Measurements from ENCODE around the gene NEAT1. TPM values are rescaled to one million over a fixed set of nuclear protein-coding genes. Genes with fewer than 3 reads are reported as not detected.

The NEAT1 gene
- total and polyA plus RNA-seq, 9 of the 15 experiments (the other 6 are each of a cell fraction or from before 2014, with no cell fraction given), result 20.1 to 389 (median 62.8) TPM

DNA sequence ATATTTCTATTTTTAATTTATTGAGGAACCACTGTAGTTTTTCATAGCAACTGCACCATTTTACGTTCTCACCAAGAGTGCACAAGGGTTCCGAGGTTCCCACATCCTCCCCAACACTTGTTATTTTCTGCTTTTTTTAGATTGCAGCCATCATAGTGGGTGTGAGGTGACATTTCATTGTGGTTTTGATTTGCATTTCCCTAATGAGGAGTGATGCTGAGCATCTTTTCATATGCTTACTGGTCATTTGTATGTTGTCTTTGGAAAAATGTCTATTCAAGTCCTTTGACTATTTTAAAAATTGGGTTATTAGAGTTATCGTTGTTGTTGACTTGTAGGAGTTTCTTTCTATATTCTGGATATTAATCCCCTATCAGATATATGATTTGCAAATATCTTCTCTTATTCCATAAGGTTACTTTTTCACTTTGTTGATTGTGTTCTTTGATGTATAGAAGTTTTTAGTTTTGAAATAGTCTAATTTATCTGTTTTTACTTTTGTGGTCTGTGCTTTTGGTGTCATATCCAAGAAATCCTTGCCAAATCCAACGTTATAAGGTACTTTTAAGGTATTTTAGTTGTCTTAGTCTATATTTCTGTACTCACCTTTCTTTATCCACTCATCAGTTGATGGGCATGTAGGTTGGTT is 9.0 kb downstream of the NEAT1 start (continued):
- TF ChIP-seq MXI1 (IDR thresholded peaks at IDR 0.05; ENCODE audit: low read depth, low read length) (peak; percentile 47; the same call in 1 of the 2 replicates), ZNF75A (CRISPR knock-in tag; IDR thresholded peaks at IDR 0.05) (no peak), CHD2 (IDR thresholded peaks at IDR 0.05; ENCODE audit: low read depth, low read length) (peak; percentile 35; the same call in 1 of the 2 replicates), CREBBP (IDR thresholded peaks at IDR 0.05; ENCODE audit: low read depth, low read length) (no peak), NFATC3 (IDR thresholded peaks at IDR 0.05) (0 out of 2 replicates have a peak, but pooled peaks have one; percentile 43)
- TF ChIP-seq, protein P1, sequence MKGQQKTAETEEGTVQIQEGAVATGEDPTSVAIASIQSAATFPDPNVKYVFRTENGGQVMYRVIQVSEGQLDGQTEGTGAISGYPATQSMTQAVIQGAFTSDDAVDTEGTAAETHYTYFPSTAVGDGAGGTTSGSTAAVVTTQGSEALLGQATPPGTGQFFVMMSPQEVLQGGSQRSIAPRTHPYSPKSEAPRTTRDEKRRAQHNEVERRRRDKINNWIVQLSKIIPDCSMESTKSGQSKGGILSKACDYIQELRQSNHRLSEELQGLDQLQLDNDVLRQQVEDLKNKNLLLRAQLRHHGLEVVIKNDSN (CRISPR knock-in tag; IDR thresholded peaks at IDR 0.05), result no peak

DNA sequence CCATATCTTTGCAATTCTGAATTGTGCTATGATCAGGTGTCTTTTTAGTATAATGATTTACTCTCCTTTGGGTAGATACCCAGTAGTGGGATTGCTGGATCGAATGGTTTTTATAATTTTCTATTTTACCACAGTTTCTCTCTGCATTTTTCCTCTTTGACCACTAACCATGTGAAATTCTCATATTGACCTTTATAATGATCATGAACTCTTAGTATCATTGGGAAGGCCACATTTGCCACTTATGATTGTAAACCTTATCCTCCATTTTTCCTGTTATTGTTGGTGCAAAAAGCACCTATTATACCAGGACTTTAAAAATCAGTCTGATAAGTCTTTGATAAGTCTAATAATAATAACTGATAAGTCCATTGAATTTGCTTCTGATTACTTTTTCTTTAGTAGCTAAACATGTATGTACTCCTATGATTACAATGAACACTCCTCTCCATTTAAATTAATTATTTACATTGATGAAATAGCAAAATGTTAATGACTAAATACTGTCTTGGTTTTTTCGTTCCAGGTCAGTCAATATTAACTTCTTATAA is 9.6 kb downstream of the NEAT1 start:
- peaks cover 20% of the 10 kb centered on the region for H4K20me1 ChIP-seq (replicated peaks; ENCODE audit: control insufficient read depth, insufficient read depth, low read length)
- in situ Hi-C loops (cut with MboI), result no loop called here
- no peaks in the 10 kb centered on the region for H3K9me1 ChIP-seq (ENCODE audit: control insufficient read depth, insufficient read depth, low read length)
- ATAC-seq, result no peak
- CTCF ChIA-PET (ENCODE audit: low intra/inter-chr PET ratio), result interaction anchor here (0.7 to 1.5 kb wide), 5 partner anchors 15 to 228 kb away, joined by 3 to 8 read pairs (median 4); no protein-coding TSS in a partner anchor
- no peaks in the 10 kb centered on the region for H3K9me3 ChIP-seq (replicated peaks; ENCODE audit: control insufficient read depth, insufficient read depth, low read depth, low read length)
- no peak for DNase-seq (ENCODE audit: extremely low read depth in 1 of 4, low spot score in 3 of 4)
- H3K4me3 ChIP-seq, result no peak overlapping the region
- peaks cover 73% of the 10 kb centered on the region for H3K36me3 ChIP-seq (ENCODE audit: control insufficient read depth, insufficient read depth, low read length)
- no peak overlapping the region for H3K27ac ChIP-seq (ENCODE audit: extremely low read depth, low read depth, low read length)
- TF ChIP-seq U2AF2 (optimal IDR thresholded peaks at IDR 0.05; ENCODE audit: low read depth, low read length), result no peak
- no peak for TF ChIP-seq ZSCAN29 (IDR thresholded peaks at IDR 0.05)
- no peak for TF ChIP-seq NFRKB (IDR thresholded peaks at IDR 0.05; ENCODE audit: low read depth)
- TF ChIP-seq U2AF1 (optimal IDR thresholded peaks at IDR 0.05; ENCODE audit: low read depth, low read length), result peak; percentile 17
- no peak for TF ChIP-seq HEY1 (CRISPR knock-in tag; IDR thresholded peaks at IDR 0.05; ENCODE audit: borderline replicate concordance)
- TF ChIP-seq POLR2G (IDR thresholded peaks at IDR 0.05; ENCODE audit: low read depth, low read length), result 0 out of 2 replicates have a peak, but pooled peaks have one; percentile 19
- no peak for TF ChIP-seq ZNF584 (CRISPR knock-in tag; IDR thresholded peaks at IDR 0.05; ENCODE audit: low read depth)
- TF ChIP-seq ZFX (CRISPR knock-in tag; IDR thresholded peaks at IDR 0.05), result no peak
- no peak overlapping the region for H3K9ac ChIP-seq (ENCODE audit: insufficient read depth in 1 of 2, low read depth in 2 of 2, low read length in 2 of 2)
- intact Hi-C loops (cut with micrococcal nuclease), result loop anchor here (2.0 kb wide), 1 partner anchor 65 kb away; no protein-coding TSS in a partner anchor
- WGBS (ENCODE audit: insufficient coverage, low coverage, missing lambda C conversion rate), result 78% methylated on average over 2 of the region's 2 CpGs
- H3K4me1 ChIP-seq (replicated peaks in 1 of 2; ENCODE audit: control insufficient read depth in 2 of 2, insufficient read depth in 2 of 2, low read length in 2 of 2), result peaks cover 3 to 32% of the 10 kb centered on the region in 2 experiments; a peak in 4 of 5 replicates
- no peaks in the 10 kb centered on the region for H3K27me3 ChIP-seq (ENCODE audit: control insufficient read depth in 2 of 2, insufficient read depth in 2 of 2, low read length in 2 of 2)
- no TSS peak for BruUV-seq (replicated peaks)
- no peak overlapping the region for H3K4me2 ChIP-seq (ENCODE audit: insufficient read depth, low read length)
- POLR2A ChIA-PET, result interaction anchor here (1.3 to 1.5 kb wide), 6 partner anchors 8 to 74 kb away, joined by 3 to 11 read pairs (median 7); partner anchors contain the start of gene MALAT1
- H2AFZ ChIP-seq (ENCODE audit: low read depth, low read length), result no peak overlapping the region
- no peak for FAIRE-seq
- H3K79me2 ChIP-seq (ENCODE audit: control insufficient read depth, insufficient read depth, low read length), result peaks cover 96% of the 10 kb centered on the region

Data from K562 (cell line).